ENCODE measurements around the gene NDST1.

NDST1 gene

GRCh38 chr5:150489360-150490295, 18.3 kb upstream of the NDST1 start:
- DNase-seq = no peak

- no peak for DNase-seq
Observed at GRCh38 chr5:150490296-150490669, 17.6 kb upstream of the NDST1 start.

GRCh38 chr5:150490754-150491153, 17.2 kb upstream of the NDST1 start:
- DNase-seq = no peak

GRCh38 chr5:150491876-150492275, 16.1 kb upstream of the NDST1 start:
- no peak for DNase-seq

GRCh38 chr5:150492621-150493020, 15.3 kb upstream of the NDST1 start:
- DNase-seq = no peak

- DNase-seq = no peak
Observed at GRCh38 chr5:150496098-150496497, 11.8 kb upstream of the NDST1 start.

- DNase-seq = no peak
Observed at GRCh38 chr5:150496534-150496933, 11.4 kb upstream of the NDST1 start.

GRCh38 chr5:150497274-150497988, 10.5 kb upstream of the NDST1 start:
- no peak for DNase-seq

GRCh38 chr5:150497989-150498317, 10.0 kb upstream of the NDST1 start:
- no peak for DNase-seq

GRCh38 chr5:150498501-150498900, 9.4 kb upstream of the NDST1 start:
- DNase-seq = no peak

- DNase-seq = no peak
Observed at GRCh38 chr5:150498971-150499370, 9.0 kb upstream of the NDST1 start.

GRCh38 chr5:150499437-150499956, 8.4 kb upstream of the NDST1 start:
- no peak for DNase-seq

- DNase-seq = no peak
Observed at GRCh38 chr5:150500328-150500841, 7.5 kb upstream of the NDST1 start.

- DNase-seq = no peak
Observed at GRCh38 chr5:150500905-150501304, 7.0 kb upstream of the NDST1 start.

- DNase-seq = no peak
Observed at GRCh38 chr5:150502106-150502505, 5.8 kb upstream of the NDST1 start.

- no peak for DNase-seq
Observed at GRCh38 chr5:150502847-150503246, 5.1 kb upstream of the NDST1 start.

- no peak for DNase-seq
Observed at GRCh38 chr5:150503386-150503785, 4.5 kb upstream of the NDST1 start.

- DNase-seq = no peak
Observed at GRCh38 chr5:150503977-150504620, 3.8 kb upstream of the NDST1 start.

GRCh38 chr5:150505041-150505511, 2.9 kb upstream of the NDST1 start:
- DNase-seq = no peak

- no peak for DNase-seq
Observed at GRCh38 chr5:150505816-150506215, 2.1 kb upstream of the NDST1 start.

GRCh38 chr5:150506571-150507473, 1.1 kb upstream of the NDST1 start:
- no peak for DNase-seq

- no peak for DNase-seq
Observed at GRCh38 chr5:150508277-150508640, 328 bp downstream of the NDST1 start.
